ENCODE measurements around the gene ABR.

GRCh38 chr17:1169221-1169928 is 10.4 kb downstream of the ABR start:
- TF ChIP-seq CTCF (IDR thresholded peaks at IDR 0.05) (no peak), POLR2A (IDR thresholded peaks at IDR 0.05) (no peak)

Data from right lobe of liver (tissue), 4 donors.